IMR-90 (cell line): ENCODE data around the gene CPLX3. TPM values are rescaled to one million over a fixed set of nuclear protein-coding genes. Genes with fewer than 3 reads are reported as not detected.

Experiments used
- ATAC-seq: fragments of 200-7000 bp; cut with Tn5 transposase; 2 replicates; pipeline ENCODE4 v1.9.1; 2020; ENCODE audit warnings: low read depth, mild to moderate bottlenecking, moderate library complexity
- BruUV-seq: library from RNA; stranded (reverse); fragments of 400-500 nt; replicated peaks from 2 replicates; lab custom pipeline; 2021; lab: Mats Ljungman, UMichigan
- CTCF ChIA-PET: fragments of 300-600 bp; formaldehyde crosslinking; extraction: SDS; loops from one replicate; lab custom pipeline; 2021; ENCODE audit warnings: antibody characterized with exemption; lab: Yijun Ruan, JAX
- POLR2A ChIA-PET: fragments of 300-600 bp; sonication (Branson Sonifier 250); formaldehyde crosslinking; loops from one replicate; lab custom pipeline; 2022; ENCODE audit warnings: antibody characterized with exemption; ENCODE audit not compliant: unreplicated experiment; lab: Charles Lee
- DNase-seq: peaks from one replicate; pipeline ENCODE4 v3.0.0; 2013
- H2AFZ ChIP-seq: replicated peaks from 2 replicates; pipeline ENCODE3; 2013; ENCODE audit warnings: low read length, mild to moderate bottlenecking; ENCODE audit not compliant: poor library complexity
- H2AK5ac ChIP-seq: 2 replicates; pipeline ENCODE4 v1.6.1; 2013; ENCODE audit warnings: low read depth, low read length, inconsistent platforms
- H2AK9ac ChIP-seq: replicated peaks from 2 replicates; pipeline ENCODE3; 2013; ENCODE audit warnings: mild to moderate bottlenecking, low read depth, low read length, moderate library complexity; ENCODE audit not compliant: poor library complexity
- H2BK120ac ChIP-seq: 2 replicates; pipeline ENCODE4 v1.6.1; 2013; ENCODE audit warnings: low read depth, low read length, inconsistent platforms
- H2BK15ac ChIP-seq: 3 replicates; pipeline ENCODE4 v1.6.1; 2013; ENCODE audit warnings: low read depth, low read length, inconsistent platforms
- H2BK20ac ChIP-seq: 2 replicates; pipeline ENCODE4 v1.6.1; 2013; ENCODE audit warnings: low read depth, mild to moderate bottlenecking, inconsistent platforms, low read length, moderate library complexity
- H2BK5ac ChIP-seq: 2 replicates; pipeline ENCODE4 v1.6.1; 2013; ENCODE audit warnings: mild to moderate bottlenecking, low read depth, low read length, inconsistent platforms; ENCODE audit not compliant: poor library complexity, severe bottlenecking
- H3K14ac ChIP-seq: replicated peaks from 2 replicates; pipeline ENCODE4 v1.6.1; 2013; ENCODE audit warnings: low read depth, low read length, inconsistent platforms
- H3K18ac ChIP-seq: 2 replicates; pipeline ENCODE4 v1.6.1; 2013; ENCODE audit warnings: low read depth, low read length, control low read depth
- H3K23ac ChIP-seq: 2 replicates; pipeline ENCODE4 v1.6.1; 2013; ENCODE audit warnings: low read depth, low read length, inconsistent platforms
- H3K27ac ChIP-seq: 2 replicates; pipeline ENCODE4 v1.5.1; 2013; ENCODE audit warnings: mild to moderate bottlenecking, control low read depth, low read length; ENCODE audit not compliant: insufficient read depth
- H3K27me3 ChIP-seq: 2 replicates; pipeline ENCODE4 v1.6.1; 2013; ENCODE audit warnings: low read length; ENCODE audit not compliant: control insufficient read depth, insufficient read depth
- H3K36me3 ChIP-seq: 2 replicates; pipeline ENCODE4 v1.6.1; 2013; ENCODE audit warnings: low read length, mixed read lengths; ENCODE audit not compliant: control insufficient read depth, insufficient read depth
- H3K4ac ChIP-seq: 2 replicates; pipeline ENCODE4 v1.6.1; 2013; ENCODE audit warnings: low read depth, low read length, inconsistent platforms
- H3K4me1 ChIP-seq: 2 replicates; pipeline ENCODE4 v1.6.1; 2013; ENCODE audit warnings: low read length, mixed read lengths; ENCODE audit not compliant: control insufficient read depth, insufficient read depth
- H3K4me2 ChIP-seq: 2 replicates; pipeline ENCODE4 v1.6.1; 2013; ENCODE audit warnings: low read depth, mild to moderate bottlenecking, control low read depth, low read length, moderate library complexity
- H3K4me3 ChIP-seq: 2 replicates; pipeline ENCODE4 v1.5.1; 2013; ENCODE audit warnings: low read depth, mild to moderate bottlenecking, control low read depth, low read length, moderate library complexity; ENCODE audit not compliant: insufficient read depth
- H3K56ac ChIP-seq: 2 replicates; pipeline ENCODE4 v1.6.1; 2013; ENCODE audit warnings: low read length, inconsistent platforms; ENCODE audit not compliant: insufficient read depth; ENCODE audit errors: extremely low read depth
- H3K79me1 ChIP-seq, 2 experiments: 2 replicates each; pipeline ENCODE4 v1.6.1; 2013; ENCODE audit warnings: low read length in 2 of 2, inconsistent platforms in 1 of 2, low read depth in 1 of 2
- H3K9ac ChIP-seq: 2 replicates; pipeline ENCODE4 v1.6.1; 2013; ENCODE audit warnings: low read depth, low read length, control low read depth
- H3K9me1 ChIP-seq: 2 replicates; pipeline ENCODE4 v1.6.1; 2013; ENCODE audit warnings: low read length, inconsistent platforms; ENCODE audit not compliant: insufficient read depth
- H3K9me3 ChIP-seq: 2 replicates; pipeline ENCODE4 v1.6.1; 2013; ENCODE audit warnings: low read length; ENCODE audit not compliant: control insufficient read depth, insufficient read depth
- H4K20me1 ChIP-seq: 2 replicates; pipeline ENCODE4 v1.6.1; 2013; ENCODE audit warnings: low read length, inconsistent platforms; ENCODE audit not compliant: insufficient read depth
- H4K5ac ChIP-seq: 2 replicates; pipeline ENCODE4 v1.6.1; 2013; ENCODE audit warnings: mild to moderate bottlenecking, low read depth, low read length, control low read depth
- H4K8ac ChIP-seq, 2 experiments: 2 replicates each; pipeline ENCODE4 v1.6.1; 2013; ENCODE audit warnings: low read depth in 2 of 2, low read length in 2 of 2, control low read depth in 1 of 2, inconsistent platforms in 1 of 2
- H4K91ac ChIP-seq: 2 replicates; pipeline ENCODE4 v1.6.1; 2013; ENCODE audit warnings: low read depth, low read length, inconsistent platforms; ENCODE audit not compliant: insufficient read depth
- BHLHE40 ChIP-seq: fragments of 150-350 bp; IDR thresholded peaks from 2 replicates; pipeline ENCODE4 v1.6.1; 2016; ENCODE audit warnings: mild to moderate bottlenecking, low read depth, low read length
- CEBPB ChIP-seq: IDR thresholded peaks from 2 replicates; pipeline ENCODE4 v1.6.1; 2012; ENCODE audit warnings: low read depth, low read length, improper control_type of control experiment
- CHD1 ChIP-seq: IDR thresholded peaks from 2 replicates; pipeline ENCODE4 v1.6.1; 2012; ENCODE audit warnings: low read depth, low read length, improper control_type of control experiment
- FOS ChIP-seq: fragments of 150-350 bp; IDR thresholded peaks from 2 replicates; pipeline ENCODE4 v1.6.1; 2016; ENCODE audit warnings: low read depth, low read length
- MAFK ChIP-seq: IDR thresholded peaks from 2 replicates; pipeline ENCODE4 v1.6.1; 2012; ENCODE audit warnings: low read depth, low read length, improper control_type of control experiment
- MAZ ChIP-seq: IDR thresholded peaks from 2 replicates; pipeline ENCODE4 v1.6.1; 2012; ENCODE audit warnings: low read depth, mild to moderate bottlenecking, low read length, improper control_type of control experiment, moderate library complexity, borderline replicate concordance
- MXI1 ChIP-seq: IDR thresholded peaks from 2 replicates; pipeline ENCODE4 v1.6.1; 2012; ENCODE audit warnings: low read depth, mild to moderate bottlenecking, low read length, moderate library complexity, borderline replicate concordance
- NFE2L2 ChIP-seq: fragments of 150-350 bp; IDR thresholded peaks from 2 replicates; pipeline ENCODE4 v1.6.1; 2016; ENCODE audit warnings: low read depth, mild to moderate bottlenecking, low read length
- POLR2A ChIP-seq: IDR thresholded peaks from 2 replicates; pipeline ENCODE4 v1.6.1; 2012; ENCODE audit warnings: mild to moderate bottlenecking, low read depth, low read length
- RAD21 ChIP-seq: IDR thresholded peaks from 2 replicates; pipeline ENCODE4 v1.6.1; 2012; ENCODE audit warnings: low read length, improper control_type of control experiment
- RCOR1 ChIP-seq: IDR thresholded peaks from 2 replicates; pipeline ENCODE4 v1.6.1; 2012; ENCODE audit warnings: mild to moderate bottlenecking, low read length, improper control_type of control experiment; ENCODE audit not compliant: insufficient replicate concordance
- RFX5 ChIP-seq: IDR thresholded peaks from 2 replicates; pipeline ENCODE4 v1.8.0; 2012; ENCODE audit warnings: low read depth, mild to moderate bottlenecking, low read length, moderate library complexity
- SMC3 ChIP-seq: fragments of 150-350 bp; IDR thresholded peaks from 2 replicates; pipeline ENCODE4 v1.6.1; 2016; ENCODE audit warnings: low read depth, mild to moderate bottlenecking, antibody characterized with exemption, low read length, moderate library complexity
- WGBS, 2 experiments: methylation state at CpG; one replicate each; pipeline versions ENCODE4 v1.1.5 to v1.1.7; 2013; ENCODE audit warnings: missing lambda C conversion rate in 2 of 2; ENCODE audit not compliant: insufficient read length in 1 of 2; ENCODE audit errors: extremely low coverage in 2 of 2; 5-methylcytosine and 5-hydroxymethylcytosine counted together
- dilution Hi-C: fragments of 300-500 bp; cut with HindIII; formaldehyde crosslinking; loops from one replicate; pipeline ENCODE4 v1.14.3; 2018; ENCODE audit warnings: low sequenced_read_pairs; ENCODE audit not compliant: unreplicated experiment
- in situ Hi-C: fragments of 300-500 bp; cut with MboI; formaldehyde crosslinking; loops from 3 replicates; pipeline ENCODE4 v1.14.3; 2019; ENCODE audit warnings: low sequenced_read_pairs, inconsistent platforms, mixed read lengths
- intact Hi-C: fragments of 100-400 bp; cut with micrococcal nuclease; formaldehyde crosslinking; loops from 2 replicates; pipeline ENCODE4 v1.10.0; 2022
- polyA plus RNA-seq, 3 experiments: library from polyadenylated mRNA; depleted of rRNA; stranded (reverse); fragments of >200 nt; gene quantifications; 2 replicates each; pipeline ENCODE4 v1.2.3, GENCODE V29; 2012; ENCODE audit warnings: low replicate concordance in 1 of 3
- total RNA-seq: library from RNA; depleted of rRNA; stranded (reverse); fragments of >200 nt; gene quantifications from 2 replicates; pipeline ENCODE4 v1.2.3, GENCODE V29; 2012
- TF ChIP-seq, protein P1 (sequence below): conservative IDR thresholded peaks from 2 replicates; pipeline ENCODE4 v1.5.1; 2012; ENCODE audit warnings: mild to moderate bottlenecking, low read depth, low read length, improper control_type of control experiment
- TF ChIP-seq, protein P2 (sequence below): fragments of 150-350 bp; IDR thresholded peaks from 2 replicates; pipeline ENCODE4 v1.6.1; 2016; ENCODE audit warnings: low read depth, mild to moderate bottlenecking, low read length, moderate library complexity, borderline replicate concordance
- TF ChIP-seq, protein P3 (sequence below): fragments of 150-350 bp; IDR thresholded peaks from 2 replicates; pipeline ENCODE4 v1.6.1; 2017; ENCODE audit warnings: mild to moderate bottlenecking, antibody characterized with exemption, low read length, low read depth

Gene CPLX3
- total and polyA plus RNA-seq, 2 of the 4 experiments (the other 2 are of a cell fraction), result not detected

DNA sequence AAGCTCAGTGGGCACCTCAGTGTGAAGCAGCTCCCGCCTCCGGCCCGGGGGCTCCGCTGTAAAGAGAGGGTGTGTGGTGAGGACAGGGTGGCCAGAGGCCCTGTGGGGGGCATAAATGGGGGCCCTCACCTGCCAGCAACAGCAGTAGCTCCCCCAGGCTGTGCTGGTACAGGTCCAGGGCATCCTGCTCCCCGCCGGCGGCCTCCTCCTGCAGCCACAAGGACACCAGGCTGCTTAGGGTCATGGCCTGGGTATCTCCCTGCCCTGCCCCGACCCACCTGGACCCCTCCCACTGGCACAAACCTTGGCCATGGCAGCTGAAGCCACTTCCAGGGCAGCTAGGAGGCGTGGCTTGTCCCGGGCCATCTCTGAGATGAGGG, 11.7 kb downstream of the CPLX3 start:
- Histone ChIP-seq H4K91ac (no peak overlapping the region), H2BK20ac (no peak overlapping the region), H3K23ac (no peak overlapping the region), H3K36me3 (peaks cover 3% of the 10 kb centered on the region; the same call in 1 of the 2 replicates), H2BK120ac (no peak overlapping the region), H3K18ac (no peak overlapping the region), H2AK9ac (no peak overlapping the region), H3K4ac (no peak overlapping the region), H3K4me2 (no peak overlapping the region), H3K27ac (no peak overlapping the region), H3K4me3 (no peak overlapping the region), H3K14ac (no peak overlapping the region), H2BK5ac (no peak overlapping the region), H2AK5ac (no peak overlapping the region), H4K20me1 (no peaks in the 10 kb centered on the region), H4K5ac (no peak overlapping the region), H3K9ac (no peak overlapping the region), H3K79me1 (peaks cover 0 to 14% of the 10 kb centered on the region in 2 experiments; a peak in 1 of 4 replicates), H2BK15ac (no peak overlapping the region), H3K27me3 (no peaks in the 10 kb centered on the region), H4K8ac (no peak overlapping the region), H3K9me1 (no peaks in the 10 kb centered on the region), H2AFZ (no peak overlapping the region), H3K4me1 (peaks cover 4% of the 10 kb centered on the region; the same call in 1 of the 2 replicates), H3K9me3 (no peaks in the 10 kb centered on the region), H3K56ac (no peak overlapping the region)
- intact Hi-C loops, result no loop called here
- no peak for ATAC-seq
- no CpG with 5 or more reads among the region's 10 CpGs for whole genome bisulfite sequencing, 2 experiments
- ChIA-PET CTCF (no interaction called here), POLR2A (no interaction called here)
- no TSS peak for BruUV-seq
- TF ChIP-seq, protein P1, sequence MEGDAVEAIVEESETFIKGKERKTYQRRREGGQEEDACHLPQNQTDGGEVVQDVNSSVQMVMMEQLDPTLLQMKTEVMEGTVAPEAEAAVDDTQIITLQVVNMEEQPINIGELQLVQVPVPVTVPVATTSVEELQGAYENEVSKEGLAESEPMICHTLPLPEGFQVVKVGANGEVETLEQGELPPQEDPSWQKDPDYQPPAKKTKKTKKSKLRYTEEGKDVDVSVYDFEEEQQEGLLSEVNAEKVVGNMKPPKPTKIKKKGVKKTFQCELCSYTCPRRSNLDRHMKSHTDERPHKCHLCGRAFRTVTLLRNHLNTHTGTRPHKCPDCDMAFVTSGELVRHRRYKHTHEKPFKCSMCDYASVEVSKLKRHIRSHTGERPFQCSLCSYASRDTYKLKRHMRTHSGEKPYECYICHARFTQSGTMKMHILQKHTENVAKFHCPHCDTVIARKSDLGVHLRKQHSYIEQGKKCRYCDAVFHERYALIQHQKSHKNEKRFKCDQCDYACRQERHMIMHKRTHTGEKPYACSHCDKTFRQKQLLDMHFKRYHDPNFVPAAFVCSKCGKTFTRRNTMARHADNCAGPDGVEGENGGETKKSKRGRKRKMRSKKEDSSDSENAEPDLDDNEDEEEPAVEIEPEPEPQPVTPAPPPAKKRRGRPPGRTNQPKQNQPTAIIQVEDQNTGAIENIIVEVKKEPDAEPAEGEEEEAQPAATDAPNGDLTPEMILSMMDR, result no peak
- TF ChIP-seq RFX5 (no peak), MAZ (no peak), FOS (no peak), RAD21 (no peak), MAFK (no peak), CHD1 (no peak), RCOR1 (no peak), SMC3 (no peak), MXI1 (no peak), BHLHE40 (no peak), CEBPB (no peak), NFE2L2 (no peak), POLR2A (no peak)
- TF ChIP-seq, protein P2, sequence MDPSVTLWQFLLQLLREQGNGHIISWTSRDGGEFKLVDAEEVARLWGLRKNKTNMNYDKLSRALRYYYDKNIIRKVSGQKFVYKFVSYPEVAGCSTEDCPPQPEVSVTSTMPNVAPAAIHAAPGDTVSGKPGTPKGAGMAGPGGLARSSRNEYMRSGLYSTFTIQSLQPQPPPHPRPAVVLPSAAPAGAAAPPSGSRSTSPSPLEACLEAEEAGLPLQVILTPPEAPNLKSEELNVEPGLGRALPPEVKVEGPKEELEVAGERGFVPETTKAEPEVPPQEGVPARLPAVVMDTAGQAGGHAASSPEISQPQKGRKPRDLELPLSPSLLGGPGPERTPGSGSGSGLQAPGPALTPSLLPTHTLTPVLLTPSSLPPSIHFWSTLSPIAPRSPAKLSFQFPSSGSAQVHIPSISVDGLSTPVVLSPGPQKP, result no peak
- TF ChIP-seq, protein P3, sequence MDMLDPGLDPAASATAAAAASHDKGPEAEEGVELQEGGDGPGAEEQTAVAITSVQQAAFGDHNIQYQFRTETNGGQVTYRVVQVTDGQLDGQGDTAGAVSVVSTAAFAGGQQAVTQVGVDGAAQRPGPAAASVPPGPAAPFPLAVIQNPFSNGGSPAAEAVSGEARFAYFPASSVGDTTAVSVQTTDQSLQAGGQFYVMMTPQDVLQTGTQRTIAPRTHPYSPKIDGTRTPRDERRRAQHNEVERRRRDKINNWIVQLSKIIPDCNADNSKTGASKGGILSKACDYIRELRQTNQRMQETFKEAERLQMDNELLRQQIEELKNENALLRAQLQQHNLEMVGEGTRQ, result no peak
- DNase-seq, result no peak
- in situ Hi-C loops, result no loop called here
- dilution Hi-C loops, result no loop called here
